Measurements from ENCODE around the gene SGTA. TPM values are rescaled to one million over a fixed set of nuclear protein-coding genes. Genes with fewer than 3 reads are reported as not detected.

Gene SGTA
- total RNA-seq, 2 donors from 2014 or later: 73.9 to 81.5 TPM

DNA sequence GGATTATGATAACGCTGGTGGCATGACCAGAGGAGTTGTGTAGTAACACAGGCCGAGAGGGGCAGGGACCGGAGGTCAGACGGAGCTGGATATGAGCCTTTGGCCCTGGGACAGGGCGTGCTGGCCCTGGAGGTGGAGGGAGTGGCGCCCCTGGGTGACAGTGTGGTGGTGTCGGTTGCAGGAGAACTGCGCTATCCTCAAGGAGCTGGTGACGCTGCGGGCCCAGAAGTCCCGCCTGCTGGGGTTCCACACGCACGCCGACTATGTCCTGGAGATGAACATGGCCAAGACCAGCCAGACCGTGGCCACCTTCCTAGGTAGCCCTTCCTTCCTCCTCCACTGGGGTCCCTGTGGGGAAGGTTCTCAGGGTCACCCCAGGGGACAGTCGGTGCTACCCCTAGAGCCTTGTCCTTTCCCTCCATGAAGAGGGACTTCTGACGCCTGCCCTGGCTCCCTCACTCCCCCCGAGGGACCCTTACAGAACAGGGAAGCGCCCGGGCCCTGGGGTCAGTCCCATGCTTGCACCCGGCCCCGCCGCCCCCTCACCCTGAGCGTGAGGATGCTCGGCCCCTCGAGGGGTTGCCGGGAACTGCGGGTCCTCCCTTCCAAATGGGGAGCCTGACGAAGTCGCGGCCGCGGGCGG, 23.8 kb upstream of the SGTA start:
- H3K27ac ChIP-seq (ENCODE audit: low read depth, low read length): no peak overlapping the region
- peaks cover 42% of the 10 kb centered on the region for H3K36me3 ChIP-seq (ENCODE audit: control insufficient read depth, insufficient read depth, low read length)
- DNase-seq: no peak
- 91 to 95% methylated on average over 5 to 34 of the region's 34 CpGs for WGBS, 2 experiments (ENCODE audit: insufficient coverage in 1 of 2, insufficient read length in 1 of 2)
- no peaks in the 10 kb centered on the region for H3K4me1 Mint-ChIP-seq
- H3K9ac ChIP-seq (ENCODE audit: extremely low read depth, low read length, poor library complexity, severe bottlenecking): no peak overlapping the region
- no peaks in the 10 kb centered on the region for H3K9me3 Mint-ChIP-seq
- no peak overlapping the region for H3K4me3 ChIP-seq (ENCODE audit: low read length)
- H3K9me3 ChIP-seq (ENCODE audit: control insufficient read depth, low read length): no peaks in the 10 kb centered on the region
- H3K4me1 ChIP-seq (ENCODE audit: control insufficient read depth, insufficient read depth, low read length): no peaks in the 10 kb centered on the region
- H3K27me3 Mint-ChIP-seq (ENCODE audit: insufficient read depth): no peaks in the 10 kb centered on the region
- no peak overlapping the region for H3K27ac Mint-ChIP-seq
- H3K27me3 ChIP-seq (ENCODE audit: control insufficient read depth, insufficient read depth, low read length, poor library complexity, severe bottlenecking): no peaks in the 10 kb centered on the region
- TF ChIP-seq, protein P1, sequence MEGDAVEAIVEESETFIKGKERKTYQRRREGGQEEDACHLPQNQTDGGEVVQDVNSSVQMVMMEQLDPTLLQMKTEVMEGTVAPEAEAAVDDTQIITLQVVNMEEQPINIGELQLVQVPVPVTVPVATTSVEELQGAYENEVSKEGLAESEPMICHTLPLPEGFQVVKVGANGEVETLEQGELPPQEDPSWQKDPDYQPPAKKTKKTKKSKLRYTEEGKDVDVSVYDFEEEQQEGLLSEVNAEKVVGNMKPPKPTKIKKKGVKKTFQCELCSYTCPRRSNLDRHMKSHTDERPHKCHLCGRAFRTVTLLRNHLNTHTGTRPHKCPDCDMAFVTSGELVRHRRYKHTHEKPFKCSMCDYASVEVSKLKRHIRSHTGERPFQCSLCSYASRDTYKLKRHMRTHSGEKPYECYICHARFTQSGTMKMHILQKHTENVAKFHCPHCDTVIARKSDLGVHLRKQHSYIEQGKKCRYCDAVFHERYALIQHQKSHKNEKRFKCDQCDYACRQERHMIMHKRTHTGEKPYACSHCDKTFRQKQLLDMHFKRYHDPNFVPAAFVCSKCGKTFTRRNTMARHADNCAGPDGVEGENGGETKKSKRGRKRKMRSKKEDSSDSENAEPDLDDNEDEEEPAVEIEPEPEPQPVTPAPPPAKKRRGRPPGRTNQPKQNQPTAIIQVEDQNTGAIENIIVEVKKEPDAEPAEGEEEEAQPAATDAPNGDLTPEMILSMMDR (conservative IDR thresholded peaks at IDR 0.05): no peak
- peaks cover 46% of the 10 kb centered on the region for H3K36me3 Mint-ChIP-seq (ENCODE audit: low read depth)
- no peak overlapping the region for H3K4me3 Mint-ChIP-seq

DNA sequence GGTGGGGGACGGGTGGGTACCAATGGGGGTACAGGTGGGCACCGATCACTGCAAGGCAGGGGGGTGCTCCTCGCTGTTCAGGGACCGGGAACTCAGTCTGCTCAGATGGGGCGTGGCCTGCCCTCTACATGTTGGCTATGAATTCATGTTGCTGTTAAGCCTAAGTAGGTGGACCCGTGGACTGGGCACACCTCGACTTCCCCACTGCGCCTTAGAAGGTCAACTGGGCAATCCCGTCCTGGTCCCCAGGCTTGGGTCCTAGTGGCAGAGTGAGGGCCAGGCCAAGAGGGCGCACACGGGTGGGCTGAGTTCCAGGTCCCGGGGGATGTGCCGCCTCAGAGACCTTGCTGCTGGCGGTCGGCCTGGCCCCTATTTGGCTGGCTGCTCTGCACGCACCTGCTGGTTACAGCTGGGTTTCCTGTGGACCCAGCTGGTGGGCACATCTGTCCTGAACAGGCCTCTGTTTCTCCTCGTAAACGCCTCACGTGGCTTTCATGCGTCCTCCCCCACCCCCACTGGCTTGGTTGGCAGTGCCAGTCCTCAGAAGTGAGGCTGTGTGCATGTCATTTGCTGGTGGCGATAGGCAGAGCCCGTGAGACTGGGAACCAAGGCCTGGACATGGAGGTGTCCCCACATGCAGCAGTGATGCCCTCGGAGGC, 23.0 kb upstream of the SGTA start:
- Histone ChIP-seq H3K9me3 (ENCODE audit: control insufficient read depth, low read length) (no peaks in the 10 kb centered on the region), H3K9ac (ENCODE audit: extremely low read depth, low read length, poor library complexity, severe bottlenecking) (no peak overlapping the region), H3K4me3 (ENCODE audit: low read length) (no peak overlapping the region), H3K27me3 (ENCODE audit: control insufficient read depth, insufficient read depth, low read length, poor library complexity, severe bottlenecking) (no peaks in the 10 kb centered on the region), H3K27ac (ENCODE audit: low read depth, low read length) (no peak overlapping the region), H3K4me1 (ENCODE audit: control insufficient read depth, insufficient read depth, low read length) (no peaks in the 10 kb centered on the region), H3K36me3 (ENCODE audit: control insufficient read depth, insufficient read depth, low read length) (peaks cover 46% of the 10 kb centered on the region)
- no peak for DNase-seq
- Mint-ChIP-seq H3K4me3 (no peak overlapping the region), H3K27me3 (ENCODE audit: insufficient read depth) (no peaks in the 10 kb centered on the region), H3K36me3 (ENCODE audit: low read depth) (peaks cover 52% of the 10 kb centered on the region), H3K9me3 (no peaks in the 10 kb centered on the region), H3K4me1 (no peaks in the 10 kb centered on the region), H3K27ac (no peak overlapping the region)
- WGBS, 2 experiments (ENCODE audit: insufficient coverage in 1 of 2, insufficient read length in 1 of 2): 95 to 96% methylated on average over 16 to 23 of the region's 23 CpGs
- TF ChIP-seq, protein P1 (conservative IDR thresholded peaks at IDR 0.05): no peak

DNA sequence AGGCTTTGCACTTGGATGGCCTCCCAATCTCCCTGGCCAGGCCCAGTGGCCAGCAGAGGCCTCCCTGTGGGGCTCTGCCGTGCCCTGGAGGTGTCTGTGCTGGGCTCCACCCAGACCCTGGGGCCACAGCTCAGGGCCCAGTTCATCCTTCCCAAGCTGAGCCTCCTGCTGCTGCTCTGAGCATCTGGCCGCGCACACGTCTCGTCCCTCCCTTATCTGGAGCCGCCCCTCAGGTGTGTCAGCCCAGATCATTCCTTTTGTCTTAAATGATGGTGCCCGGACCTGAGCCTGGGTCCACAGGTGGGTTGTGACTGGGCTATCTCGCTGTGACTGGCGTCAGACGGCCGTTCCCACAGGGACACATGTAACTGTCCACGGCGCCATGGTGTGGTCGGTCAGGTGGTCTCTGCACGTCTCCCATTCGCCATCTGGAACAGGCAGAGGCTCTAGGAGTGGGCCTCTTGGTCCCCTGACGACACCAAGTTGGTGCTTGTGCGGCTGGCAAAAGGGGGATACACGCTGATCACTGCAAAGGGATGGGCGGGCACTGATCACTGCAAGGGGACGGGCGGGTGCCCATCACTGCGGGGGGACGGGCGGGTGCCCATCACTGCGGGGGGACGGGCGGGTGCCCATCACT, 22.3 kb upstream of the SGTA start:
- no peak overlapping the region for H3K4me3 ChIP-seq (ENCODE audit: low read length)
- no peaks in the 10 kb centered on the region for H3K4me1 Mint-ChIP-seq
- no peaks in the 10 kb centered on the region for H3K4me1 ChIP-seq (ENCODE audit: control insufficient read depth, insufficient read depth, low read length)
- no peaks in the 10 kb centered on the region for H3K9me3 ChIP-seq (ENCODE audit: control insufficient read depth, low read length)
- TF ChIP-seq, protein P1 (conservative IDR thresholded peaks at IDR 0.05): no peak
- DNase-seq: no peak
- H3K4me3 Mint-ChIP-seq: no peak overlapping the region
- WGBS, 2 experiments (ENCODE audit: insufficient coverage in 1 of 2, insufficient read length in 1 of 2): 95 to 99% methylated on average over 16 to 23 of the region's 28 CpGs
- no peaks in the 10 kb centered on the region for H3K9me3 Mint-ChIP-seq
- H3K27ac Mint-ChIP-seq: no peak overlapping the region
- peaks cover 57% of the 10 kb centered on the region for H3K36me3 Mint-ChIP-seq (ENCODE audit: low read depth)
- H3K27me3 Mint-ChIP-seq (ENCODE audit: insufficient read depth): no peaks in the 10 kb centered on the region
- H3K9ac ChIP-seq (ENCODE audit: extremely low read depth, low read length, poor library complexity, severe bottlenecking): no peak overlapping the region
- H3K27ac ChIP-seq (ENCODE audit: low read depth, low read length): no peak overlapping the region
- H3K27me3 ChIP-seq (ENCODE audit: control insufficient read depth, insufficient read depth, low read length, poor library complexity, severe bottlenecking): no peaks in the 10 kb centered on the region
- peaks cover 49% of the 10 kb centered on the region for H3K36me3 ChIP-seq (ENCODE audit: control insufficient read depth, insufficient read depth, low read length)
